HG03439 (cell line): ENCODE results near the gene JAK1.

Source experiments
- ATAC-seq: cut with Tn5 transposase; IDR thresholded peaks from one replicate; pipeline ENCODE4 v1.9.1; 2021; ENCODE audit warnings: mild to moderate bottlenecking, moderate library complexity; ENCODE audit not compliant: unreplicated experiment

Gene JAK1

GRCh38 chr1:64980745-64981600 lies 14.6 kb upstream of the JAK1 start:
- no peak for ATAC-seq

DNA sequence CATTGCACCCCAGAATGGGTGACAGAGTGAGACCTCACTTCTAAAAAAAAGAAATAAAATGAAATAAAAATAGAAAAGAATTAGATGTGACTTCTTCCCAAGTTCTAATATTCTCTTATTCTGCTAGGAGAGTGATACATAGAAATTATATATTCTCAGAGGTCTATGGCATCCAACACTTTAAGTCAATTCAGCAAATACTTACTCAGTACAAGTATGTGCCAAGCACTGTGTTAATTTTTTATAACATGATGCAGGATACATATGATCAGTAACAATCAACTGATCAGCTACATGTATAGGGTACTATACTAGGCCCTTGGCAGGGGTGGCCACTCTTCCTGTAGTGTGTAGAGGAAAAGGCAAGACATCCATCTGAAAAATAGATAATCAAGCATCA lies 13.0 kb upstream of the JAK1 start:
- no peak for ATAC-seq

DNA sequence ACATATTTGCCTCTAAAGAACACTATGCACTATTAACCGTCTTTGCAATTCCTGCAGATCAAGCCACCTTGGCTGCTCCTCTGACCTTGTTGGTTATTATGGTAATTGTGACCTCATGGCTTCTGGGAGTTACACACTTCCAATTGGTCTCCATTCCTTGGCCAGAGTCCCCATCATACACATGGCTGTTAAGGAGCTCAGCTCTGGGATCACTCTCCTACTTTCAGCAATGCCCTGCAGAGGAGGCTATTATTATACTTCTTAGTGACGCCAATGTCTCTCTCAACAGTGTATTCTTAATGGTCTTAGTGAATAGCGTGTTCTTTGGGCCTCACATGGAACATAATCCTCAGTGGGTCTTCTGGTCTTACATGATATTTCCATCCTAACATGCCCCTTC lies 10.0 kb upstream of the JAK1 start:
- no peak for ATAC-seq

- no peak for ATAC-seq
Measured at GRCh38 chr1:64975740-64976139, 9.4 kb upstream of the JAK1 start.

DNA sequence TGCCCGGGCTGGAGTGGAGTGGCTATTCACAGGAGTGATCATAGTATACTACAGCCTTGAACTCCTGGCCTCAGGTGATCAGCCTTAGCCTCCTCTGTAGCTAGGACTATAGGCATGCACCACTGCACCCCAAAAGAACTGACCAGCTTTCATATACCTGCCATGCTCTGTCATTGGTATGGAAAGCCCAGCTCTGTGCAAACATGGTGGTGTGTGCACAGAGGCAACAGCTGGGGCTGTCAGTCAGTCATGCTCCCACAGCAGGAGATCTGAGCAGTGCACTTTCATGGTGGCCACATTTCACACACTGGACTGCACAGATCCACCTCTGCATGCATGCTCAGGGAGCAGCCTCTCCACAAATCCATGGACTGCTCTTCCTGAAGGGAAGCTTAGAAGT lies 8.8 kb upstream of the JAK1 start:
- ATAC-seq = no peak

GRCh38 chr1:64974288-64974825 lies 8.0 kb upstream of the JAK1 start:
- ATAC-seq = no peak

GRCh38 chr1:64973061-64973647 lies 6.8 kb upstream of the JAK1 start:
- ATAC-seq = no peak

- no peak for ATAC-seq
Measured at GRCh38 chr1:64969305-64970046, 3.1 kb upstream of the JAK1 start.

- no peak for ATAC-seq
Measured at GRCh38 chr1:64967381-64967780, 1.0 kb upstream of the JAK1 start.

DNA sequence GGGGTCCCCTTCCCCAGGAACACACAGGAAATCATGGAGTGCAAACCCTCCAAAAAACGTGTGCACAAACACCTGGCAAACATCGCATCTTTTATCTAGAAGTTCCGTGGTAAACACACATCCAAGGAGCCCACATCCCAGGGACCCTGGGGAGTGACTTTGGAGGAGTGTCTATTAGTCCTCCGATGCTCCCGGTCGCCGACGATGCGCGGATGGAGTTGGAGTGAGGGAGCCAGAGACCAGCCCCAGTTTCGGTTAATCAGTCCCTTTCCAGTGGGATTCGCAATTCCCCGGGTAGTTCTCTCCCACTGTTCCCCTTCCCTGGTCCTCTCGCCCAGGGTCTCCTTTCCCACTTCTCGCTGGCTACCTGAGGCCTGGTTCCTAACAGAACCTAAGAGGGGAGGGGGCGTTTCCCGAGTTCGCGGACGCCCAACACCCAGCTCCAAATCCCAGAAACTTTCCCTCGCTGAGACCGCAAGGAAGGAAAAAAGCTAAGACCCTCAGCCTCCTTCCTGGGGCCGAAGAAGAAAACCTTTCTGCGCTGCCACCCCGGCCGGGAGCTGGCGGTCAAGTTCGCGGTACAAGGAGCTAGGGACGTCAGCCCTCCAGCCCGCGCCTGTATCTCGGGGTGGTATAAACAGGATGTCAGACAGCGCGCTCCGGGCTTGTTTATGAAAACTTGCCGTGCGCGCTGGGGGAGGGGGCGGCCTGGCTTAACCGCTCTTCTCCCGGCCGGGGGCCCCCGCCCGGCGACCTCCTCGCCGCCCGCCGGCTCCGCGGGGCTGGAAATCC lies 787 bp downstream of the JAK1 start:
- peak; percentile 46 for ATAC-seq

DNA sequence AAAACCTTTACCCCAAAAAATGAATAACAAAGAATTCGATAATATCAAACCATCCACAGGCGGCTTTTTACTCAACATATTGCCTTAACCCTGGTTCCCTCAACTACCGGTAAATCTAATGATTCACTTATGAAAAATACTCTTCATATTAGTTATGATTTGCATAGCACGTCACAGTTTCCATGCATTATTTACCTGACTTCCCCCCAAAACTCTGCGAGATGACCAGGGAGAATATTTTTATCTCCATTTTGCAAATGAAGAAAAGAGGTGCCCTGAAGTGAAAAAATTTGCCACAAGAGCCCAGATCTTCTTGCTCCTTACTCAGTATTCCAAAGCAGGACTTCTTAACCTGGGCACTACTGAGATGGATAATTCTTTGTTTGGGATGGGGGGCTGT lies 2.9 kb downstream of the JAK1 start:
- ATAC-seq = no peak

DNA sequence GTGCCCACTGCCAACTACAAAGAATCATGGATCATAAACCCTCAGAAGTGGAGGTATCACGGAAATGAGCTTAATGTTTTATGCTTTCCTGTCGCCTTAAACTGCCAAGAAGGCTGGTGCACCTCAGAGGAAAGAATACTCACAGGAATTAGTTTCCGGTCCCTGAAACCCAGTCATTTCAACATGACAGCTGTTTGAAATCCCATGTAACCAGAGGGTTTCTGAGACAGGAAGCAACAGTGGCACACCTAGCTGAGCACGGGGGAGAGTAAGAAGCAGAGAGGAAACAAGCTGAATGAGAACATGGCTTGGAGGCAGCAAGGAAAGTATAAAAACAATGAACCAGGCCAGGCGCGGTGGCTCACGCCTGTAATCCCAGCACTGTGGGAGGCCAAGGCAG lies 3.9 kb downstream of the JAK1 start:
- no peak for ATAC-seq

DNA sequence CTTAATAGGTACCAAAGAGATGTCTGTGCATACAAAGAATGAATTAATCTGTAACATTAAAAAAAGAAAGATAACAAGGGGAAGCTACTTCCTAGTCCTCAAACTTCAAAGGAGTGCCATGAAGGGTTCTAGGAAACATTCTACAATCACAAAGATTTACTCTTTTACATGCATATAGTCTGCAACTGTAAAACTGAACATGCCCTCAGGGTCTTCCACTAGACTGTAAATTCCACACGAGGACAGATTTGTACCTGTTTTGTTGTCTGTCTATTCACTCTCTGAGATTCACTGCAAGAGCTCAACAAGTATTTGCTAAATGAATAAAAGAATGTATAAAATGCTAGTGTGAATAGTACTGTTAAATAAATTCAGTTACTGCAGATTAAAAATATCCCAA lies 4.4 kb downstream of the JAK1 start:
- ATAC-seq = no peak

GRCh38 chr1:64960731-64961130 lies 5.6 kb downstream of the JAK1 start:
- ATAC-seq = peak; percentile 35

DNA sequence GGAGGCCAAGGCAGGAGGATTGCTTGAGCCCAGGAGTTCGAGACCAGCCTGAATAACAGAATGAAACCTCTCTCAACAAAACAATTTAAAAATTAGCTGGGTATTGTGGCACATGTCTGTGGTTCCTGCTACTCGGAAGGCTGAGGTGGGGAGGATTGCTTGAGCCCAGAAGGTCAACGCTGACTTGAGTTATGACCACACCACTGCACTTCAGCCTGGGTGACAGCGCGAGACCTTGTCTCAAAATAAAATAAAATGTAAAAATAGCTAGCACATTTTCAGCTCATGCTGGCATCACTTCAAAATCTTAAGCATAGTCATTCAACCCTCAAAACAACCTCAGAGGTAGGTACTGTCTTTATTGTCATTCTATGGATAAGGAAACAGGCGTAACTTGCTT lies 6.4 kb downstream of the JAK1 start:
- no peak for ATAC-seq

GRCh38 chr1:64956733-64957441 lies 9.5 kb downstream of the JAK1 start:
- peak; percentile 85 for ATAC-seq

- peak; percentile 1 for ATAC-seq
Measured at GRCh38 chr1:64956010-64956640, 10.2 kb downstream of the JAK1 start.

DNA sequence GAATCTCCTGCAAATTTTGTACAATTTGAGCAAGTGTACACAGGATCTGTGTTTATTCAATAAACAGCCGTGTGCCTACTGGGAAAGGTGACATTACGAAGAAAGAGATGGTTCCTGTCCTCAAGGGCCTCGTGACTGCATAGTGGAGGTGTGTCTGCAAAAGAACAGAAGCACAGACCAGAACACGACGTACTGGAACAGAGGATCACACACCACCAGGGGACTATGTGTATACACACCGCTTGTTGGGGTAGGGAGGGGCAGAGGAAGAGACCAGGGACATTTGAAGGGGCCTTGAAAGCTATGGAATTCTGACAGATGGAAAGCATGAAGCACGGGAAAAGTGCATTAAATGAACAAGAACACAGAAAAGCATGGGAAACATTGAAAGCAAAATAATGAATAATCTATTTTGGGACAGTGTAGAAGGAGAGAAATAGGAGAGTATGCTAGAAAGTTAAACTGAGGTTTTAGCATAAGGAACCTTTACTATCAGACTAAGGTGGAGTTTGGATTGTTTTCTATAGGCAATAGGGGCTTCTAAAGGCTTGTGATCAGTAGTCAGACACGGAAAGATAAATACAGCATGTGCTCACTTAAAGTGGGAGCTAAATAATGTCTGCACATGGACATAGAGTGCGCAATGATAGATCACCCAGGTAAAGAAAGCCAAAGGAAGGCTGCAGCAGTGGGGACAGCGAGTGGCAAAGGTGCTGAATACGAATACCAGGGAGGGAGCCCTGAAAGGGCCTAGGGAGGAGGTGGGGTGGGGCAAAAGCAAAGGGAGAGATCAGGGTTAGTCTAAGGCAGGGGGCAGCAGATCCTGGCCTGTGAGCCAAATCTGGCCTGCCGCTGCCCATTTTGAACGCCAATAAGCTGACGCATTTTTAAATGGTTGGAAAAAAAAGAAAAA lies 11.0 kb downstream of the JAK1 start:
- ATAC-seq = no peak

DNA sequence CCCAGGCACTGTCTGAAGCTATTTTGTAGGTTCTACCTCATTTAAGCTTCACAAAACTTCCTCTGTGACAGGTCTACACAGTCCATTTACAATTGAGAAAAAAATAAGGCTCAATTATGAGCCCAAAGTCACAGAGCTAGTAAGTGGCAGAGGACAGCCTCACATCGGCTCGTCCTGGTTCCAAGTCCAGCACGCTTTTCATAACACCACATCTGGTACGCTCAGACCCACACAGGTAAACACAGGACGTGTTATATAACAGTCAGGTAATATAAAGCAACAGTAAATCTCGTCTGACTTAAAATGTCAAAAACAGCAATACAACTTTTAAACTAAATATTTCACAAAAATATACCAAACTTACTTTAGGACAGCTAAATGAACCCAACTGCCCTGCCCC lies 13.1 kb downstream of the JAK1 start:
- no peak for ATAC-seq
